Omental fat pad (tissue), 4 donors: ENCODE results near the gene UQCRC2. TPM values are rescaled to one million over a fixed set of nuclear protein-coding genes. Genes with fewer than 3 reads are reported as not detected.

Experiments used
- ATAC-seq: fragments of 150-250 bp; one replicate; pipeline ENCODE4 v1.9.1; 2016; ENCODE audit warnings: mild to moderate bottlenecking, moderate library complexity; ENCODE audit not compliant: low FRiP score
- DNase-seq: peaks from one replicate; pipeline ENCODE4 v3.0.0-alpha.2; 2019; ENCODE audit warnings: low spot score
- CTCF ChIP-seq, 3 donors: fragments of 450-650 bp; IDR thresholded peaks; one replicate each; pipeline ENCODE4 v1.5.1; 2016 to 2017; ENCODE audit warnings: antibody characterized with exemption in 3 of 3, mild to moderate bottlenecking in 3 of 3, moderate library complexity in 2 of 3
- total RNA-seq, 4 donors: library from RNA; depleted of rRNA; stranded (reverse); fragments of >200 nt; gene quantifications; one replicate each; pipeline ENCODE4 v1.1.0, GENCODE V29; 2016

Gene UQCRC2
- total RNA-seq, 4 donors from 2014 or later, result 149 to 165 (median 159) TPM

- DNase-seq (no peak), ATAC-seq (no peak)
- no peak for TF ChIP-seq CTCF (IDR thresholded peaks at IDR 0.05)
These were observed 57.7 kb downstream of the UQCRC2 start for GRCh38 chr16:22010902-22011301.

- ATAC-seq (no peak), DNase-seq (no peak)
- no peak for TF ChIP-seq CTCF (IDR thresholded peaks at IDR 0.05)
These were observed 59.1 kb downstream of the UQCRC2 start for GRCh38 chr16:22012241-22012640.

GRCh38 chr16:22013486-22013885 is 60.3 kb downstream of the UQCRC2 start:
- no peak for ATAC-seq

GRCh38 chr16:22014271-22014873 is 61.2 kb downstream of the UQCRC2 start:
- ATAC-seq (no peak), DNase-seq (no peak)
- no peak for TF ChIP-seq CTCF (IDR thresholded peaks at IDR 0.05)

More at GRCh38 chr16:22013486-22013885, 60.3 kb downstream of the UQCRC2 start:
- DNase-seq, result no peak
- TF ChIP-seq CTCF (IDR thresholded peaks at IDR 0.05), result no peak

GRCh38 chr16:22016927-22017326 is 63.8 kb downstream of the UQCRC2 start:
- no peak for ATAC-seq
- no peak for DNase-seq
- TF ChIP-seq CTCF (IDR thresholded peaks at IDR 0.05), result no peak

- ATAC-seq (no peak), DNase-seq (no peak)
- TF ChIP-seq CTCF (IDR thresholded peaks at IDR 0.05), result no peak
These were observed 65.4 kb downstream of the UQCRC2 start for GRCh38 chr16:22018559-22018958.

- no peak for TF ChIP-seq CTCF (IDR thresholded peaks at IDR 0.05)
- ATAC-seq, result no peak
- no peak for DNase-seq
These were observed 69.0 kb downstream of the UQCRC2 start for GRCh38 chr16:22022151-22022550.
